HG03439 (cell line): ENCODE results near the gene IGSF3.

Experiments used
- ATAC-seq: cut with Tn5 transposase; IDR thresholded peaks from one replicate; pipeline ENCODE4 v1.9.1; 2021; ENCODE audit warnings: mild to moderate bottlenecking, moderate library complexity; ENCODE audit not compliant: unreplicated experiment

Gene IGSF3

GRCh38 chr1:116532671-116533428 lies 134.7 kb downstream of the IGSF3 start:
- no peak for ATAC-seq

GRCh38 chr1:116531917-116532316 lies 135.6 kb downstream of the IGSF3 start:
- ATAC-seq: no peak

GRCh38 chr1:116529681-116530080 lies 137.9 kb downstream of the IGSF3 start:
- ATAC-seq: no peak

- no peak for ATAC-seq
Measured at GRCh38 chr1:116529199-116529631, 138.3 kb downstream of the IGSF3 start.

GRCh38 chr1:116528329-116529083 lies 139.0 kb downstream of the IGSF3 start:
- ATAC-seq: no peak

GRCh38 chr1:116525440-116525839 lies 142.1 kb downstream of the IGSF3 start:
- ATAC-seq: no peak
